ENCODE data around the gene DOCK7. TPM values are rescaled to one million over a fixed set of nuclear protein-coding genes. Genes with fewer than 3 reads are reported as not detected.
"Not testable (repeated sequence)": the region's sequence is repeated elsewhere in the genome, so short reads cannot be mapped to it uniquely, and the experiment has no call there.

The DOCK7 gene
- polyA plus RNA-seq, 1 experiment, result 56.5 TPM

GRCh38 chr1:62588000-62588399 lies 100.2 kb downstream of the DOCK7 start:
- DNase-seq (ENCODE audit: low read depth), result no peak
- no peaks in the 10 kb centered on the region for H3K27me3 ChIP-seq (ENCODE audit: control insufficient read depth, insufficient read depth, low read length)
- H3K4me3 ChIP-seq (ENCODE audit: low read depth, low read length), result no peak overlapping the region
- CTCF ChIA-PET, result interaction anchor here (1.0 kb wide), 1 partner anchor 20 kb away, joined by 3 read pairs; no protein-coding TSS in a partner anchor
- no peak for TF ChIP-seq CTCF (IDR thresholded peaks at IDR 0.05; ENCODE audit: insufficient read depth, low read depth, low read length)
- POLR2A ChIA-PET, result no interaction called here
- H3K36me3 ChIP-seq (ENCODE audit: control insufficient read depth, insufficient read depth, low read length), result no peaks in the 10 kb centered on the region

GRCh38 chr1:62585469-62586155 lies 102.6 kb downstream of the DOCK7 start:
- POLR2A ChIA-PET, result no interaction called here
- no peak for DNase-seq (ENCODE audit: low read depth)
- CTCF ChIA-PET, result no interaction called here
- Histone ChIP-seq H3K4me3 (ENCODE audit: low read depth, low read length) (no peak overlapping the region), H3K27me3 (ENCODE audit: control insufficient read depth, insufficient read depth, low read length) (no peaks in the 10 kb centered on the region), H3K36me3 (ENCODE audit: control insufficient read depth, insufficient read depth, low read length) (no peaks in the 10 kb centered on the region)
- TF ChIP-seq CTCF (IDR thresholded peaks at IDR 0.05; ENCODE audit: insufficient read depth, low read depth, low read length), result no peak

- no peaks in the 10 kb centered on the region for H3K27me3 ChIP-seq (ENCODE audit: control insufficient read depth, insufficient read depth, low read length)
- ChIA-PET POLR2A (no interaction called here), CTCF (no interaction called here)
- no peak for TF ChIP-seq CTCF (IDR thresholded peaks at IDR 0.05; ENCODE audit: insufficient read depth, low read depth, low read length)
- DNase-seq (ENCODE audit: low read depth), result no peak
- no peak overlapping the region for H3K4me3 ChIP-seq (ENCODE audit: low read depth, low read length)
- peaks cover 4% of the 10 kb centered on the region for H3K36me3 ChIP-seq (ENCODE audit: control insufficient read depth, insufficient read depth, low read length)
Observed at GRCh38 chr1:62573675-62574074, 114.5 kb downstream of the DOCK7 start.

- Histone ChIP-seq H3K4me3 (ENCODE audit: low read depth, low read length) (no peak overlapping the region), H3K36me3 (ENCODE audit: control insufficient read depth, insufficient read depth, low read length) (peaks cover 4% of the 10 kb centered on the region), H3K27me3 (ENCODE audit: control insufficient read depth, insufficient read depth, low read length) (no peaks in the 10 kb centered on the region)
- DNase-seq (ENCODE audit: low read depth), result no peak
- CTCF ChIA-PET, result no interaction called here
- no peak for TF ChIP-seq CTCF (IDR thresholded peaks at IDR 0.05; ENCODE audit: insufficient read depth, low read depth, low read length)
- POLR2A ChIA-PET, result no interaction called here
Observed at GRCh38 chr1:62572476-62572875, 115.7 kb downstream of the DOCK7 start.

- POLR2A ChIA-PET; DNase-seq (ENCODE audit: low read depth); H3K4me3 ChIP-seq (ENCODE audit: low read depth, low read length); H3K27me3 ChIP-seq (ENCODE audit: control insufficient read depth, insufficient read depth, low read length); CTCF ChIA-PET; H3K36me3 ChIP-seq (ENCODE audit: control insufficient read depth, insufficient read depth, low read length): not testable (repeated sequence)
Observed at GRCh38 chr1:62571517-62571916, 116.7 kb downstream of the DOCK7 start.

- POLR2A ChIA-PET; H3K36me3 ChIP-seq (ENCODE audit: control insufficient read depth, insufficient read depth, low read length); CTCF ChIA-PET; H3K27me3 ChIP-seq (ENCODE audit: control insufficient read depth, insufficient read depth, low read length); DNase-seq (ENCODE audit: low read depth); H3K4me3 ChIP-seq (ENCODE audit: low read depth, low read length): not testable (repeated sequence)
Observed at GRCh38 chr1:62567926-62568325, 120.3 kb downstream of the DOCK7 start.

GRCh38 chr1:62567182-62567581 lies 121.0 kb downstream of the DOCK7 start:
- DNase-seq (ENCODE audit: low read depth); POLR2A ChIA-PET; H3K4me3 ChIP-seq (ENCODE audit: low read depth, low read length); H3K36me3 ChIP-seq (ENCODE audit: control insufficient read depth, insufficient read depth, low read length); H3K27me3 ChIP-seq (ENCODE audit: control insufficient read depth, insufficient read depth, low read length); CTCF ChIA-PET: not testable (repeated sequence)
